ENCODE results near the gene ROR2. TPM values are rescaled to one million over a fixed set of nuclear protein-coding genes. Genes with fewer than 3 reads are reported as not detected.

ROR2 gene
- total and polyA plus RNA-seq, 2 experiments from 2014 or later, result 8.1 to 18.8 TPM

- Histone ChIP-seq H3K36me3 (ENCODE audit: insufficient read depth) (no peaks in the 10 kb centered on the region), H3K4me1 (ENCODE audit: insufficient read depth) (0 out of 2 replicates have a peak, but pooled peaks cover 7% of the 10 kb centered on the region), H4K20me1 (replicated peaks; ENCODE audit: insufficient read depth) (no peaks in the 10 kb centered on the region), H3K27me3 (ENCODE audit: insufficient read depth) (no peaks in the 10 kb centered on the region), H3K79me2 (replicated peaks; ENCODE audit: insufficient read depth) (no peaks in the 10 kb centered on the region), H2AFZ (no peak overlapping the region), H3K4me2 (no peak overlapping the region), H3K27ac (ENCODE audit: low read depth) (no peak overlapping the region), H3F3A (replicated peaks; ENCODE audit: low read depth) (no peaks in the 10 kb centered on the region), H3K9me2 (ENCODE audit: insufficient read depth) (no peaks in the 10 kb centered on the region; the same call in 1 of the 2 replicates), H3K4me3 (no peak overlapping the region)
- TF ChIP-seq NANOG (IDR thresholded peaks at IDR 0.05; ENCODE audit: borderline replicate concordance) (no peak), CREB1 (CRISPR knock-in tag; IDR thresholded peaks at IDR 0.05; ENCODE audit: low read depth) (no peak)
- Mint-ChIP-seq H3K27me3 (ENCODE audit: insufficient read depth, low read depth, poor library complexity) (peaks cover 3% of the 10 kb centered on the region), H3K27ac (no peak overlapping the region), H3K4me1 (no peaks in the 10 kb centered on the region; the same call in 1 of the 3 replicates), H3K9me3 (no peaks in the 10 kb centered on the region; the same call in 2 of the 3 replicates), H3K36me3 (ENCODE audit: low read depth) (no peaks in the 10 kb centered on the region), H3K4me3 (no peak overlapping the region)
- DNase-seq (ENCODE audit: low spot score) (no peak), ATAC-seq (no peak)
These were observed 288.6 kb downstream of the ROR2 start for GRCh38 chr9:91661451-91661850.

DNA sequence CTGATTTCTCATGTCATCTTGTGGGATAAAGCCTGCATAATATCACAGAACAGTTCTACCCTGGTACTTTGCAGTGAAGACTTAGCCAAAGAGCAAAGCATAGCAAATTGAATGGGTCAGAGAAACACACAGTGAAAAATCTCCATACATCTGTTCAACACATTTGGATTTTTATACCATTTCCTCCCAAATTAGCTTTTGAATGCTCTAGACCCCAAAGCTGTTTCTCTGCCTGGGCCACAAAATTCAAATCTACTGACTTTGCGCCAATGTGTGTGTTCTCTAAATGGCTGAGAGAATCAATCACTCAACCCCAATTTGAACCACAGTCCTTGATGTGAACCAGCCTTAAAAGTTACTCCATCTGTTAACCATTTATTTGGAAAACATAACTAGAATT is 289.5 kb downstream of the ROR2 start:
- no peaks in the 10 kb centered on the region for H3K79me2 ChIP-seq (replicated peaks; ENCODE audit: insufficient read depth)
- H3K27me3 ChIP-seq (ENCODE audit: insufficient read depth), result no peaks in the 10 kb centered on the region
- H3K4me2 ChIP-seq, result no peak overlapping the region
- Mint-ChIP-seq H3K27ac (no peak overlapping the region), H3K27me3 (ENCODE audit: insufficient read depth, low read depth, poor library complexity) (peaks cover 2% of the 10 kb centered on the region), H3K36me3 (ENCODE audit: low read depth) (no peaks in the 10 kb centered on the region), H3K4me3 (no peak overlapping the region), H3K4me1 (no peaks in the 10 kb centered on the region; the same call in 1 of the 3 replicates), H3K9me3 (no peaks in the 10 kb centered on the region; the same call in 2 of the 3 replicates)
- H3K27ac ChIP-seq (ENCODE audit: low read depth), result no peak overlapping the region
- H3F3A ChIP-seq (replicated peaks; ENCODE audit: low read depth), result no peaks in the 10 kb centered on the region
- DNase-seq (ENCODE audit: low spot score) (no peak), ATAC-seq (no peak)
- no peaks in the 10 kb centered on the region for H4K20me1 ChIP-seq (replicated peaks; ENCODE audit: insufficient read depth)
- H2AFZ ChIP-seq, result no peak overlapping the region
- no peak overlapping the region for H3K4me3 ChIP-seq
- H3K4me1 ChIP-seq (ENCODE audit: insufficient read depth), result 0 out of 2 replicates have a peak, but pooled peaks cover 7% of the 10 kb centered on the region
- H3K36me3 ChIP-seq (ENCODE audit: insufficient read depth), result no peaks in the 10 kb centered on the region
- H3K9me2 ChIP-seq (ENCODE audit: insufficient read depth), result no peaks in the 10 kb centered on the region; the same call in 1 of the 2 replicates
- no peak for TF ChIP-seq CREB1 (CRISPR knock-in tag; IDR thresholded peaks at IDR 0.05; ENCODE audit: low read depth)
- TF ChIP-seq, protein P1, sequence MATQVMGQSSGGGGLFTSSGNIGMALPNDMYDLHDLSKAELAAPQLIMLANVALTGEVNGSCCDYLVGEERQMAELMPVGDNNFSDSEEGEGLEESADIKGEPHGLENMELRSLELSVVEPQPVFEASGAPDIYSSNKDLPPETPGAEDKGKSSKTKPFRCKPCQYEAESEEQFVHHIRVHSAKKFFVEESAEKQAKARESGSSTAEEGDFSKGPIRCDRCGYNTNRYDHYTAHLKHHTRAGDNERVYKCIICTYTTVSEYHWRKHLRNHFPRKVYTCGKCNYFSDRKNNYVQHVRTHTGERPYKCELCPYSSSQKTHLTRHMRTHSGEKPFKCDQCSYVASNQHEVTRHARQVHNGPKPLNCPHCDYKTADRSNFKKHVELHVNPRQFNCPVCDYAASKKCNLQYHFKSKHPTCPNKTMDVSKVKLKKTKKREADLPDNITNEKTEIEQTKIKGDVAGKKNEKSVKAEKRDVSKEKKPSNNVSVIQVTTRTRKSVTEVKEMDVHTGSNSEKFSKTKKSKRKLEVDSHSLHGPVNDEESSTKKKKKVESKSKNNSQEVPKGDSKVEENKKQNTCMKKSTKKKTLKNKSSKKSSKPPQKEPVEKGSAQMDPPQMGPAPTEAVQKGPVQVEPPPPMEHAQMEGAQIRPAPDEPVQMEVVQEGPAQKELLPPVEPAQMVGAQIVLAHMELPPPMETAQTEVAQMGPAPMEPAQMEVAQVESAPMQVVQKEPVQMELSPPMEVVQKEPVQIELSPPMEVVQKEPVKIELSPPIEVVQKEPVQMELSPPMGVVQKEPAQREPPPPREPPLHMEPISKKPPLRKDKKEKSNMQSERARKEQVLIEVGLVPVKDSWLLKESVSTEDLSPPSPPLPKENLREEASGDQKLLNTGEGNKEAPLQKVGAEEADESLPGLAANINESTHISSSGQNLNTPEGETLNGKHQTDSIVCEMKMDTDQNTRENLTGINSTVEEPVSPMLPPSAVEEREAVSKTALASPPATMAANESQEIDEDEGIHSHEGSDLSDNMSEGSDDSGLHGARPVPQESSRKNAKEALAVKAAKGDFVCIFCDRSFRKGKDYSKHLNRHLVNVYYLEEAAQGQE (IDR thresholded peaks at IDR 0.05; ENCODE audit: unreplicated experiment), result no peak
- no peak for TF ChIP-seq ZNF331 (CRISPR knock-in tag; IDR thresholded peaks at IDR 0.05; ENCODE audit: low read depth)
- no peak for TF ChIP-seq JUNB (IDR thresholded peaks at IDR 0.05; ENCODE audit: unreplicated experiment)
- TF ChIP-seq POLR2AphosphoS5 (IDR thresholded peaks at IDR 0.05; ENCODE audit: low read depth), result no peak
- TF ChIP-seq ZNF462 (CRISPR knock-in tag; IDR thresholded peaks at IDR 0.05), result no peak
- TF ChIP-seq, protein P2, sequence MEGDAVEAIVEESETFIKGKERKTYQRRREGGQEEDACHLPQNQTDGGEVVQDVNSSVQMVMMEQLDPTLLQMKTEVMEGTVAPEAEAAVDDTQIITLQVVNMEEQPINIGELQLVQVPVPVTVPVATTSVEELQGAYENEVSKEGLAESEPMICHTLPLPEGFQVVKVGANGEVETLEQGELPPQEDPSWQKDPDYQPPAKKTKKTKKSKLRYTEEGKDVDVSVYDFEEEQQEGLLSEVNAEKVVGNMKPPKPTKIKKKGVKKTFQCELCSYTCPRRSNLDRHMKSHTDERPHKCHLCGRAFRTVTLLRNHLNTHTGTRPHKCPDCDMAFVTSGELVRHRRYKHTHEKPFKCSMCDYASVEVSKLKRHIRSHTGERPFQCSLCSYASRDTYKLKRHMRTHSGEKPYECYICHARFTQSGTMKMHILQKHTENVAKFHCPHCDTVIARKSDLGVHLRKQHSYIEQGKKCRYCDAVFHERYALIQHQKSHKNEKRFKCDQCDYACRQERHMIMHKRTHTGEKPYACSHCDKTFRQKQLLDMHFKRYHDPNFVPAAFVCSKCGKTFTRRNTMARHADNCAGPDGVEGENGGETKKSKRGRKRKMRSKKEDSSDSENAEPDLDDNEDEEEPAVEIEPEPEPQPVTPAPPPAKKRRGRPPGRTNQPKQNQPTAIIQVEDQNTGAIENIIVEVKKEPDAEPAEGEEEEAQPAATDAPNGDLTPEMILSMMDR (conservative IDR thresholded peaks at IDR 0.05; ENCODE audit: low read depth in 2 of 2), result no peak
- no peak for TF ChIP-seq EZH2 (IDR thresholded peaks at IDR 0.05; ENCODE audit: low read depth, unreplicated experiment)

Data from GM23338 (cell line).